ENCODE measurements around the gene DARS2.

DNA sequence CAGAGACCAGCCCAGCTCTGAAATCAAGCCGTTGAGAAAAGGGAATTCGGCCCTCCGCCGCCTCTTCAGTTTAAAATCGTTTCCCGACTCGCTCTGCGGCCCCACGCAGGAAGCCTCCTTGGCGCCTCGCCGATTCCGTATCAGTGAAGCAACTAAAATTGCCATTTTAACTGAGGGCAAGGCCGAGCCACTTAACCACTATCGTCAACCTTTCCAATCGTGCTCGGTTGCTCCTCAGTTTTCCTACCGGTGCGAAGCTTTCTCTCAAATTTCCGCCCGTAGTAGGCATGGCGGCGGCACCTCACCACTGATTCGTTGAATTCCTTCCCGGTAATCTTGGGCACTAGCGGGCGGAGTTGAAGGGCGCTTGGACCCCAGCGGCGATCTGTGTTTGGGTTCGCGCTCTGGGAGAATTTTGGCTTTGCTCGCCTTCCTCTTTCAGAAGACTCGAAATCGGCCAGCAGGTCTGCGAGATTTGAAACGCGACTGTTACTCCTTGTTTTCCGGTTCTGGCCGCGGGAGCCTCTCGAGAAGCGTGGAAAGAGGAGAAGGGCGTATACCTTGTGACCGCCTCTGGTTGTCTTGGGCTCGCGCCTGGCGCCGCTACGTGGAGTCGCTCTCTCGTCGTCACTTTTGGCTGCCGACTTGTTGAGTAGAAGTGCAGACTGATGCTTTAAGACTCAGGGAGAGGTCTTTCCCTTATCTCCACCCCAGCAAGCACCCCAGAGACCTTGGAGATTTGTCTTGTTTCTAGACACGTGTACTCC is at the start of gene DARS2, which contains the start of gene CENPL:
- TF ChIP-seq, protein P1, sequence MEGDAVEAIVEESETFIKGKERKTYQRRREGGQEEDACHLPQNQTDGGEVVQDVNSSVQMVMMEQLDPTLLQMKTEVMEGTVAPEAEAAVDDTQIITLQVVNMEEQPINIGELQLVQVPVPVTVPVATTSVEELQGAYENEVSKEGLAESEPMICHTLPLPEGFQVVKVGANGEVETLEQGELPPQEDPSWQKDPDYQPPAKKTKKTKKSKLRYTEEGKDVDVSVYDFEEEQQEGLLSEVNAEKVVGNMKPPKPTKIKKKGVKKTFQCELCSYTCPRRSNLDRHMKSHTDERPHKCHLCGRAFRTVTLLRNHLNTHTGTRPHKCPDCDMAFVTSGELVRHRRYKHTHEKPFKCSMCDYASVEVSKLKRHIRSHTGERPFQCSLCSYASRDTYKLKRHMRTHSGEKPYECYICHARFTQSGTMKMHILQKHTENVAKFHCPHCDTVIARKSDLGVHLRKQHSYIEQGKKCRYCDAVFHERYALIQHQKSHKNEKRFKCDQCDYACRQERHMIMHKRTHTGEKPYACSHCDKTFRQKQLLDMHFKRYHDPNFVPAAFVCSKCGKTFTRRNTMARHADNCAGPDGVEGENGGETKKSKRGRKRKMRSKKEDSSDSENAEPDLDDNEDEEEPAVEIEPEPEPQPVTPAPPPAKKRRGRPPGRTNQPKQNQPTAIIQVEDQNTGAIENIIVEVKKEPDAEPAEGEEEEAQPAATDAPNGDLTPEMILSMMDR (IDR thresholded peaks at IDR 0.05) = peak in 1 of 6 experiments; percentile 2
- peak; percentile 53 to 55 for TF ChIP-seq POLR2A (IDR thresholded peaks at IDR 0.05)
